GM12878 (cell line): ENCODE measurements around the gene LRRC14B. TPM values are rescaled to one million over a fixed set of nuclear protein-coding genes. Genes with fewer than 3 reads are reported as not detected.

Experiments
- ATAC-seq: fragments of 200-7000 bp; cut with Tn5 transposase; 3 replicates; pipeline ENCODE4 v1.9.1; 2020; ENCODE audit warnings: mild to moderate bottlenecking, moderate library complexity
- BruUV-seq: library from RNA; stranded (reverse); fragments of 400-500 nt; replicated peaks from 2 replicates; lab custom pipeline; 2021; lab: Mats Ljungman, UMichigan
- CTCF ChIA-PET: fragments of 300-600 bp; sonication (Branson Sonifier 250); formaldehyde crosslinking; extraction: SDS; loops from one replicate; lab custom pipeline; 2021; ENCODE audit warnings: inconsistent platforms; lab: Yijun Ruan, JAX
- POLR2A ChIA-PET: fragments of 350-600 bp; formaldehyde crosslinking; extraction: SDS; loops from one replicate; lab custom pipeline; 2021; ENCODE audit warnings: inconsistent platforms; lab: Charles Lee
- RAD21 ChIA-PET: fragments of 300-600 bp; sonication (Branson Sonifier 250); formaldehyde crosslinking; loops from one replicate; lab custom pipeline; 2023; ENCODE audit warnings: antibody characterized with exemption; ENCODE audit not compliant: unreplicated experiment; lab: Charles Lee
- SMC1A ChIA-PET: fragments of 300-600 bp; sonication (Branson Sonifier 250); formaldehyde crosslinking; loops from one replicate; lab custom pipeline; 2023; ENCODE audit not compliant: unreplicated experiment, uncharacterized antibody; lab: Charles Lee
- DNase-seq: peaks from one replicate; pipeline ENCODE4 v3.0.0-alpha.2; 2011; ENCODE audit warnings: low read depth, low spot score
- FAIRE-seq: peaks from 3 replicates; lab custom pipeline; 2011; peaks lifted over from hg19 to GRCh38; lab: Jason Lieb, UNC
- H2AFZ ChIP-seq: 2 replicates; pipeline ENCODE4 v1.6.0; 2011; ENCODE audit warnings: low read depth, low read length, control low read depth; ENCODE audit not compliant: control insufficient read depth
- H3K27ac ChIP-seq: 2 replicates; pipeline ENCODE4 v1.5.1; 2011; ENCODE audit warnings: control low read depth; ENCODE audit not compliant: control insufficient read depth, insufficient read depth
- H3K27me3 ChIP-seq, 2 experiments: replicated peaks in 1 of 2; 2 replicates each; pipeline versions ENCODE4 v1.6.0 to v1.6.1; 2011; ENCODE audit warnings: low read length in 1 of 2; ENCODE audit not compliant: control insufficient read depth in 2 of 2, insufficient read depth in 2 of 2
- H3K36me3 ChIP-seq, 2 experiments: 2 replicates each; pipeline ENCODE4 v1.5.1; 2011; ENCODE audit warnings: low read length in 1 of 2; ENCODE audit not compliant: control insufficient read depth in 2 of 2, insufficient read depth in 2 of 2
- H3K4me1 ChIP-seq: 2 replicates; pipeline ENCODE4 v1.6.1; 2011; ENCODE audit warnings: mild to moderate bottlenecking, low read length, moderate library complexity, mixed read lengths; ENCODE audit not compliant: control insufficient read depth, insufficient read depth
- H3K4me2 ChIP-seq: 2 replicates; pipeline ENCODE4 v1.6.0; 2011; ENCODE audit warnings: control low read depth; ENCODE audit not compliant: control insufficient read depth, insufficient read depth
- H3K4me3 ChIP-seq: fragments of 200-600 bp; sonication (generic); 2 replicates; pipeline ENCODE4 v1.5.1; 2016
- H3K79me2 ChIP-seq: 2 replicates; pipeline ENCODE4 v1.6.0; 2011; ENCODE audit warnings: low read length; ENCODE audit not compliant: control insufficient read depth, insufficient read depth
- H3K9ac ChIP-seq: 2 replicates; pipeline ENCODE4 v1.8.0; 2011; ENCODE audit warnings: low read length, control low read depth, mixed read lengths; ENCODE audit not compliant: control insufficient read depth, insufficient read depth
- H3K9me3 ChIP-seq: replicated peaks from 3 replicates; pipeline ENCODE4 v1.5.1; 2011; ENCODE audit warnings: mild to moderate bottlenecking, low read length; ENCODE audit not compliant: control insufficient read depth, insufficient read depth
- H4K20me1 ChIP-seq: 2 replicates; pipeline ENCODE4 v1.6.0; 2011; ENCODE audit not compliant: control insufficient read depth, insufficient read depth
- BCL11A ChIP-seq: IDR thresholded peaks from 2 replicates; pipeline ENCODE4 v1.6.1; 2011; ENCODE audit warnings: low read depth, low read length
- CREM ChIP-seq: IDR thresholded peaks from 2 replicates; pipeline ENCODE4 v1.6.1; 2014; ENCODE audit warnings: antibody characterized with exemption, low read depth
- DPF2 ChIP-seq: fragments of 450-650 bp; IDR thresholded peaks from 2 replicates; pipeline ENCODE4 v1.6.1; 2017; ENCODE audit warnings: mild to moderate bottlenecking
- FOXK2 ChIP-seq: fragments of 450-650 bp; IDR thresholded peaks from 2 replicates; pipeline ENCODE4 v1.6.1; 2017; ENCODE audit warnings: mild to moderate bottlenecking, moderate library complexity
- GATAD2B ChIP-seq: fragments of 450-650 bp; conservative IDR thresholded peaks from 2 replicates; pipeline ENCODE4 v1.6.1; 2017; ENCODE audit warnings: low read depth, mild to moderate bottlenecking, moderate library complexity
- MXI1 ChIP-seq: fragments of 150-350 bp; IDR thresholded peaks from 2 replicates; pipeline ENCODE4 v1.6.1; 2011; ENCODE audit warnings: low read depth, mild to moderate bottlenecking, inconsistent platforms, low read length, improper control_type of control experiment
- RELA ChIP-seq: fragments of 450-650 bp; IDR thresholded peaks from 2 replicates; pipeline ENCODE4 v1.8.0; 2014; ENCODE audit warnings: borderline replicate concordance; ENCODE audit not compliant: partially characterized antibody
- SIN3A ChIP-seq: IDR thresholded peaks from 2 replicates; pipeline ENCODE4 v1.6.1; 2012; ENCODE audit warnings: low read depth, low read length, improper control_type of control experiment
- ZBTB40 ChIP-seq: fragments of 450-650 bp; IDR thresholded peaks from 2 replicates; pipeline ENCODE4 v1.6.1; 2016; ENCODE audit warnings: mild to moderate bottlenecking, moderate library complexity, borderline replicate concordance
- WGBS: methylation state at CpG from one replicate; pipeline ENCODE4 v1.1.6; 2016; ENCODE audit warnings: low lambda C conversion rate; ENCODE audit not compliant: insufficient replicate concordance, insufficient coverage; ENCODE audit errors: missing lambda C conversion rate; 5-methylcytosine and 5-hydroxymethylcytosine counted together
- in situ Hi-C: fragments of 300-500 bp; cut with MboI; formaldehyde crosslinking; loops from 9 replicates; pipeline ENCODE4 v1.14.3; 2018; ENCODE audit warnings: mixed read lengths
- intact Hi-C: fragments of 100-400 bp; cut with micrococcal nuclease; formaldehyde crosslinking; loops from one replicate; pipeline ENCODE4 v1.14.2; 2022; ENCODE audit not compliant: unreplicated experiment
- polyA plus RNA-seq, 11 experiments: library from polyadenylated mRNA; depleted of rRNA in 4 of 11; unstranded in 6 of 11; stranded (reverse) in 5 of 11; fragments of >200 nt; fragmentation: Nextera tagmentation in 4 of 11; fragmentation: Illumina TruSeq in 1 of 11; extraction: Ambion mirVana in 4 of 11; extraction: Trizol in 1 of 11; gene quantifications; 1 replicate in 1 of 11; 2 replicates in 10 of 11; pipeline versions ENCODE4 v1.2.1 to v1.2.3, GENCODE V29; 2011 to 2016; ENCODE audit warnings: inconsistent platforms in 2 of 11, missing spikeins in 2 of 11, low read depth in 1 of 11
- total RNA-seq, 4 experiments: library from RNA; depleted of rRNA in 3 of 4; stranded (reverse); fragments of >200 nt in 3 of 4; fragmentation: Illumina TruSeq in 1 of 4; extraction: Trizol in 1 of 4; gene quantifications; 2 replicates each; pipeline versions ENCODE4 v1.2.1 to v1.2.3, GENCODE V29; 2013 to 2021
- TF ChIP-seq, protein P1 (sequence below): fragments of 450-650 bp; IDR thresholded peaks from 2 replicates; pipeline ENCODE4 v1.6.1; 2017; ENCODE audit warnings: borderline replicate concordance
- TF ChIP-seq, protein P2 (sequence below): fragments of 450-650 bp; formaldehyde crosslinking; IDR thresholded peaks from 2 replicates; pipeline ENCODE4 v1.5.0; 2022; ENCODE audit warnings: mild to moderate bottlenecking, missing genetic modification characterization
- TF ChIP-seq, protein P3 (sequence below): fragments of 450-650 bp; IDR thresholded peaks from 2 replicates; pipeline ENCODE4 v1.6.1; 2017; ENCODE audit warnings: mild to moderate bottlenecking, moderate library complexity

Gene LRRC14B
- total and polyA plus RNA-seq, 10 of the 15 experiments (the other 5 are each of a cell fraction or from before 2014, with no cell fraction given): 0.06 to 0.31 (median 0.13) TPM; not detected in 5

GRCh38 chr5:163338-163620 lies 28.0 kb upstream of the LRRC14B start:
- FAIRE-seq: no peak
- POLR2A ChIA-PET: no interaction called here
- TF ChIP-seq BCL11A (no peak), SIN3A (no peak), ZBTB40 (no peak), DPF2 (no peak), MXI1 (no peak), RELA (no peak), GATAD2B (no peak), CREM (no peak), FOXK2 (no peak)
- TF ChIP-seq, protein P1, sequence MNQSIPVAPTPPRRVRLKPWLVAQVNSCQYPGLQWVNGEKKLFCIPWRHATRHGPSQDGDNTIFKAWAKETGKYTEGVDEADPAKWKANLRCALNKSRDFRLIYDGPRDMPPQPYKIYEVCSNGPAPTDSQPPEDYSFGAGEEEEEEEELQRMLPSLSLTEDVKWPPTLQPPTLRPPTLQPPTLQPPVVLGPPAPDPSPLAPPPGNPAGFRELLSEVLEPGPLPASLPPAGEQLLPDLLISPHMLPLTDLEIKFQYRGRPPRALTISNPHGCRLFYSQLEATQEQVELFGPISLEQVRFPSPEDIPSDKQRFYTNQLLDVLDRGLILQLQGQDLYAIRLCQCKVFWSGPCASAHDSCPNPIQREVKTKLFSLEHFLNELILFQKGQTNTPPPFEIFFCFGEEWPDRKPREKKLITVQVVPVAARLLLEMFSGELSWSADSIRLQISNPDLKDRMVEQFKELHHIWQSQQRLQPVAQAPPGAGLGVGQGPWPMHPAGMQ: no peak
- TF ChIP-seq, protein P2, sequence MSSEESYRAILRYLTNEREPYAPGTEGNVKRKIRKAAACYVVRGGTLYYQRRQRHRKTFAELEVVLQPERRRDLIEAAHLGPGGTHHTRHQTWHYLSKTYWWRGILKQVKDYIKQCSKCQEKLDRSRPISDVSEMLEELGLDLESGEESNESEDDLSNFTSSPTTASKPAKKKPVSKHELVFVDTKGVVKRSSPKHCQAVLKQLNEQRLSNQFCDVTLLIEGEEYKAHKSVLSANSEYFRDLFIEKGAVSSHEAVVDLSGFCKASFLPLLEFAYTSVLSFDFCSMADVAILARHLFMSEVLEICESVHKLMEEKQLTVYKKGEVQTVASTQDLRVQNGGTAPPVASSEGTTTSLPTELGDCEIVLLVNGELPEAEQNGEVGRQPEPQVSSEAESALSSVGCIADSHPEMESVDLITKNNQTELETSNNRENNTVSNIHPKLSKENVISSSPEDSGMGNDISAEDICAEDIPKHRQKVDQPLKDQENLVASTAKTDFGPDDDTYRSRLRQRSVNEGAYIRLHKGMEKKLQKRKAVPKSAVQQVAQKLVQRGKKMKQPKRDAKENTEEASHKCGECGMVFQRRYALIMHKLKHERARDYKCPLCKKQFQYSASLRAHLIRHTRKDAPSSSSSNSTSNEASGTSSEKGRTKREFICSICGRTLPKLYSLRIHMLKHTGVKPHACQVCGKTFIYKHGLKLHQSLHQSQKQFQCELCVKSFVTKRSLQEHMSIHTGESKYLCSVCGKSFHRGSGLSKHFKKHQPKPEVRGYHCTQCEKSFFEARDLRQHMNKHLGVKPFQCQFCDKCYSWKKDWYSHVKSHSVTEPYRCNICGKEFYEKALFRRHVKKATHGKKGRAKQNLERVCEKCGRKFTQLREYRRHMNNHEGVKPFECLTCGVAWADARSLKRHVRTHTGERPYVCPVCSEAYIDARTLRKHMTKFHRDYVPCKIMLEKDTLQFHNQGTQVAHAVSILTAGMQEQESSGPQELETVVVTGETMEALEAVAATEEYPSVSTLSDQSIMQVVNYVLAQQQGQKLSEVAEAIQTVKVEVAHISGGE (CRISPR knock-in tag): no peak
- TF ChIP-seq, protein P3, sequence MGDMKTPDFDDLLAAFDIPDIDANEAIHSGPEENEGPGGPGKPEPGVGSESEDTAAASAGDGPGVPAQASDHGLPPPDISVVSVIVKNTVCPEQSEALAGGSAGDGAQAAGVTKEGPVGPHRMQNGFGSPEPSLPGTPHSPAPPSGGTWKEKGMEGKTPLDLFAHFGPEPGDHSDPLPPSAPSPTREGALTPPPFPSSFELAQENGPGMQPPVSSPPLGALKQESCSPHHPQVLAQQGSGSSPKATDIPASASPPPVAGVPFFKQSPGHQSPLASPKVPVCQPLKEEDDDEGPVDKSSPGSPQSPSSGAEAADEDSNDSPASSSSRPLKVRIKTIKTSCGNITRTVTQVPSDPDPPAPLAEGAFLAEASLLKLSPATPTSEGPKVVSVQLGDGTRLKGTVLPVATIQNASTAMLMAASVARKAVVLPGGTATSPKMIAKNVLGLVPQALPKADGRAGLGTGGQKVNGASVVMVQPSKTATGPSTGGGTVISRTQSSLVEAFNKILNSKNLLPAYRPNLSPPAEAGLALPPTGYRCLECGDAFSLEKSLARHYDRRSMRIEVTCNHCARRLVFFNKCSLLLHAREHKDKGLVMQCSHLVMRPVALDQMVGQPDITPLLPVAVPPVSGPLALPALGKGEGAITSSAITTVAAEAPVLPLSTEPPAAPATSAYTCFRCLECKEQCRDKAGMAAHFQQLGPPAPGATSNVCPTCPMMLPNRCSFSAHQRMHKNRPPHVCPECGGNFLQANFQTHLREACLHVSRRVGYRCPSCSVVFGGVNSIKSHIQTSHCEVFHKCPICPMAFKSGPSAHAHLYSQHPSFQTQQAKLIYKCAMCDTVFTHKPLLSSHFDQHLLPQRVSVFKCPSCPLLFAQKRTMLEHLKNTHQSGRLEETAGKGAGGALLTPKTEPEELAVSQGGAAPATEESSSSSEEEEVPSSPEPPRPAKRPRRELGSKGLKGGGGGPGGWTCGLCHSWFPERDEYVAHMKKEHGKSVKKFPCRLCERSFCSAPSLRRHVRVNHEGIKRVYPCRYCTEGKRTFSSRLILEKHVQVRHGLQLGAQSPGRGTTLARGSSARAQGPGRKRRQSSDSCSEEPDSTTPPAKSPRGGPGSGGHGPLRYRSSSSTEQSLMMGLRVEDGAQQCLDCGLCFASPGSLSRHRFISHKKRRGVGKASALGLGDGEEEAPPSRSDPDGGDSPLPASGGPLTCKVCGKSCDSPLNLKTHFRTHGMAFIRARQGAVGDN: no peak

More at GRCh38 chr5:163338-163620, 28.0 kb upstream of the LRRC14B start:
- Histone ChIP-seq H3K27me3 (no peaks in the 10 kb centered on the region), H3K79me2 (no peaks in the 10 kb centered on the region), H3K9me3 (no peaks in the 10 kb centered on the region; the same call in 2 of the 3 replicates), H3K36me3 (no peaks in the 10 kb centered on the region), H3K27ac (no peak overlapping the region), H2AFZ (no peak overlapping the region), H4K20me1 (no peaks in the 10 kb centered on the region), H3K9ac (no peak overlapping the region), H3K4me2 (no peak overlapping the region), H3K4me1 (no peaks in the 10 kb centered on the region), H3K4me3 (no peak overlapping the region)
- ChIA-PET CTCF (no interaction called here), RAD21 (no interaction called here), SMC1A (no interaction called here)
- WGBS: 39% methylated on average over 7 of the region's 7 CpGs
- ATAC-seq (no peak), DNase-seq (no peak)
- BruUV-seq: no TSS peak
- in situ Hi-C loops (no loop called here), intact Hi-C loops (no loop called here)
